ENCODE data around the gene SDCCAG8. TPM values are rescaled to one million over a fixed set of nuclear protein-coding genes. Genes with fewer than 3 reads are reported as not detected.

Gene SDCCAG8
- polyA plus RNA-seq, 3 donors from 2014 or later = 11.9 to 20.3 (median 14.0) TPM

DNA sequence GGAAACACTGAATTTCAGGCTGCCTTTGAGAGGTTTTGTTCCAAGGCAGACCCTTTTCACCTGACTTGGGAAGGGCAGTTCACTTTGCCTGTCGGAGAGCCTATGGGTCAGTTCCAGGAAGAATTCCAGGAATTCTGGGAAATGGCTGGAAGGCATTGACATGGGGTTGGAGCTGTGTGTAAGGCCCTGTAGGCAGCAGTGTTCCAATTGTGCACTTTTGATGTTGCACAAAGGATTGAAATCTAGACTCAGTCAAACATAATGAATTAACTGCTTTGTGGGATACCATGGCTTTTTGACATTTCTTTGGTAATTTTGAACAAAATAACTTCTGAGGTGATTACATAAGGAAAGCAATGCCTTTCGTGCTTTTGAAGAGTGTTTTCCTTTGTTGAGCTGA lies 184.6 kb downstream of the SDCCAG8 start:
- DNase-seq = no peak
- H3K9me3 Mint-ChIP-seq = no peaks in the 10 kb centered on the region
- H3K4me3 Mint-ChIP-seq = no peak overlapping the region
- peaks cover 0 to 3% of the 10 kb centered on the region in 2 donors for H3K4me1 Mint-ChIP-seq
- H3K36me3 Mint-ChIP-seq = peaks cover 0 to 9% (median 0%) of the 10 kb centered on the region in 3 donors
- H3K27ac Mint-ChIP-seq = no peak overlapping the region
- no peaks in the 10 kb centered on the region for H3K27me3 Mint-ChIP-seq (ENCODE audit: low read depth in 3 of 3)

- H3K4me3 Mint-ChIP-seq = no peak overlapping the region
- H3K9me3 Mint-ChIP-seq = no peaks in the 10 kb centered on the region
- no peak overlapping the region for H3K27ac Mint-ChIP-seq
- peaks cover 0 to 9% (median 0%) of the 10 kb centered on the region in 3 donors for H3K36me3 Mint-ChIP-seq
- no peak for DNase-seq
- peaks cover 0 to 4% of the 10 kb centered on the region in 2 donors for H3K4me1 Mint-ChIP-seq
- no peaks in the 10 kb centered on the region for H3K27me3 Mint-ChIP-seq (ENCODE audit: low read depth in 3 of 3)
Observed at GRCh38 chr1:243441601-243442000, 185.8 kb downstream of the SDCCAG8 start.

GRCh38 chr1:243443557-243443956 lies 187.7 kb downstream of the SDCCAG8 start:
- DNase-seq = no peak
- Mint-ChIP-seq H3K36me3 (peaks cover 0 to 3% (median 0%) of the 10 kb centered on the region in 3 donors), H3K27me3 (ENCODE audit: low read depth in 3 of 3) (no peaks in the 10 kb centered on the region), H3K27ac (no peak overlapping the region), H3K4me1 (peaks cover 14% of the 10 kb centered on the region in 2 donors), H3K4me3 (no peak overlapping the region), H3K9me3 (no peaks in the 10 kb centered on the region)

DNA sequence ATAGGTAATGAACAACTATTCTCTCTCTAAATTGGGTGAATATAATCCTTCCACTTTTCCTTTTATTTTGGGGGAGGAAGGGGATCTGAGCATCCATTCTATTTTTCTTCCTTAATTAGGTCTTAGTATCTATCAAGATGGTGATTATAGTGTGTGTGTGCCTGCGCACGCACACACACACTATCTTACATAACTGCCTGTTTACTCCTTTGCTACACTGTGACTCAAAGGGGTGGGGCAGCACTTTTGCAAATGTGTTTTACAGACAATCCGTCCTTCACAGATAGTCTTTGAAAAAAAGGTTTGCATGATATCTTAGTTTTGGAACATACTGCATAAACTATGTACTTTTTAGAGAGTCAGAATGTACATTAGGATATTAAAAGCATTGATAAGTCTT lies 191.5 kb downstream of the SDCCAG8 start:
- Mint-ChIP-seq H3K4me3 (no peak overlapping the region), H3K9me3 (no peaks in the 10 kb centered on the region), H3K4me1 (peaks cover 16 to 17% of the 10 kb centered on the region in 2 donors), H3K27me3 (ENCODE audit: low read depth in 3 of 3) (peaks cover 0 to 1% (median 0%) of the 10 kb centered on the region in 3 donors), H3K27ac (no peak overlapping the region), H3K36me3 (no peaks in the 10 kb centered on the region)
- peak in 1 of 3 donors; percentile 10 for DNase-seq

- Mint-ChIP-seq H3K27me3 (ENCODE audit: low read depth in 3 of 3) (peaks cover 0 to 1% (median 0%) of the 10 kb centered on the region in 3 donors), H3K9me3 (no peaks in the 10 kb centered on the region), H3K4me1 (peaks cover 16 to 17% of the 10 kb centered on the region in 2 donors), H3K27ac (peak overlapping the region in 1 of 6 donors; percentile 4), H3K36me3 (no peaks in the 10 kb centered on the region), H3K4me3 (no peak overlapping the region)
- no peak for DNase-seq
Observed at GRCh38 chr1:243447844-243448243, 192.0 kb downstream of the SDCCAG8 start.

DNA sequence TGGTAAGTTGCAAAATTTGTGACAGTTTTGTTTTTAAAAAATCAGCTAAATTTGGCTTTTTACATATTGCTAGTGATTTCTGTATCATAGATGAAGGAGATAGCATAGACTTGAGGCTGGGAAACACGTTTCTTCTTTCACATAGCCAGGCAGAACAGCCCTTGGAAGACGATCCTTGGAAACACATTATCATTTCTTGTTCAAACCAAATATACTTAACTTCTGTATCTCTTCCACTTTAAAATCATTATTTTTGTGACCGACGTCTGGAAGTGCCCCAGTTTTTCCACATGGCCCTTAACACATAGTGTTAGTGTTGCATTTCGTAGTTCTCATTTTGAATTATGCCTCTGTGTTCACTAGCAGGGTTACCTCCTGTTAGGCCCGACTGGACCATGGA lies 193.5 kb downstream of the SDCCAG8 start:
- H3K27ac Mint-ChIP-seq = no peak overlapping the region
- peaks cover 3 to 5% (median 4%) of the 10 kb centered on the region in 3 donors for H3K36me3 Mint-ChIP-seq
- H3K4me1 Mint-ChIP-seq = peaks cover 13 to 17% of the 10 kb centered on the region in 2 donors
- no peak overlapping the region for H3K4me3 Mint-ChIP-seq
- no peaks in the 10 kb centered on the region for H3K9me3 Mint-ChIP-seq
- peaks cover 0 to 1% (median 0%) of the 10 kb centered on the region in 3 donors for H3K27me3 Mint-ChIP-seq (ENCODE audit: low read depth in 3 of 3)
- no peak for DNase-seq

GRCh38 chr1:243452092-243452491 lies 196.3 kb downstream of the SDCCAG8 start:
- Mint-ChIP-seq H3K9me3 (no peaks in the 10 kb centered on the region), H3K4me3 (no peak overlapping the region), H3K4me1 (peaks cover 12 to 17% of the 10 kb centered on the region in 2 donors), H3K27ac (no peak overlapping the region), H3K36me3 (peaks cover 3 to 10% (median 4%) of the 10 kb centered on the region in 3 donors), H3K27me3 (ENCODE audit: low read depth in 3 of 3) (peaks cover 0 to 1% (median 0%) of the 10 kb centered on the region in 3 donors)
- DNase-seq = no peak

GRCh38 chr1:243454328-243454997 lies 198.6 kb downstream of the SDCCAG8 start:
- no peak overlapping the region for H3K4me3 Mint-ChIP-seq
- peaks cover 0 to 2% of the 10 kb centered on the region in 2 donors for H3K4me1 Mint-ChIP-seq
- H3K9me3 Mint-ChIP-seq = no peaks in the 10 kb centered on the region
- H3K36me3 Mint-ChIP-seq = peaks cover 4 to 13% (median 5%) of the 10 kb centered on the region in 3 donors
- H3K27me3 Mint-ChIP-seq (ENCODE audit: low read depth in 3 of 3) = peaks cover 0 to 1% (median 0%) of the 10 kb centered on the region in 3 donors
- no peak for DNase-seq
- no peak overlapping the region for H3K27ac Mint-ChIP-seq

DNA sequence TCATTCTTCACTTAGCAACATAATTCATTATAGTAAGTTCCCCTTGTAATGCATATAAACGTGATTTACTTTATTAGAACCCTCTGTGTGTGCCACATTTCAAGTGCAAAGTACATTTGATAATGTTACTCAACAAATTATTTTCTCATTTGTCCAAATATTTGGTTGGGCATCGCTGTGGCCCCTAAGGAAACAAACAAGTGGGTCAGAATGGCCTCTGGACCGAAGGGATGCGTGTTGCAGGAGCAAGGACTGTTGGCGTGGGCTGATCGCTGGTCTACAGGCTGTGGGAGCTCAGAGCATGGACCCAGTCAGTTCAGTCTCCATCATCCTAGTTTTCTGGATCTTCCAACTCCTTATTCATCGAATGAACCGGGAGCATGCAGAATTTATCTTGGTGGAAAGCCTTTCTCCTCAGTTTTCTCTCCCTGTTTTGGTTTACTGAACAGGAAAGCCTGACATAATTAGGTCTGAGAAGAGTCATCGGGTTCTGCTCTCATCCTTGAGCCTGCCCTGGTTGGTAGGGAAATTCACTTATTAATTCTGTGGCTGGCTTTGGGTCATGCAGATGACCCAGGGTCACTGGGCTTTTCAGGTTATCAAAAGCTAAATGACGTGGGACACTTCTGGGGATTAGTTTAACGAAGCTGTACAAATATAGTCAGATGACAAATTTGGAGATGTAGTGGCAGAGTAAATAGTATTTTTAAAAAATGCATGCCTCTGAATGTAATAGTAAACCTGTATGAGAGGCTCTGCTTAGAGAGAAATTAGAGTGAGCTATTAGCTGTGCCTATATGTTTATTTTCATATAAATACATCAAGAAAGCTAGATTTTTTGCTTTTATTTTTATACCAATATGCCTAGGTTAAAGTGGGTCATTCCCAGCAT lies 200.2 kb downstream of the SDCCAG8 start:
- Mint-ChIP-seq H3K27ac (no peak overlapping the region), H3K36me3 (peaks cover 4 to 13% (median 5%) of the 10 kb centered on the region in 3 donors), H3K4me1 (peaks cover 0 to 2% of the 10 kb centered on the region in 2 donors), H3K27me3 (ENCODE audit: low read depth in 3 of 3) (peaks cover 0 to 1% (median 0%) of the 10 kb centered on the region in 3 donors), H3K9me3 (no peaks in the 10 kb centered on the region), H3K4me3 (no peak overlapping the region)
- DNase-seq = no peak

DNA sequence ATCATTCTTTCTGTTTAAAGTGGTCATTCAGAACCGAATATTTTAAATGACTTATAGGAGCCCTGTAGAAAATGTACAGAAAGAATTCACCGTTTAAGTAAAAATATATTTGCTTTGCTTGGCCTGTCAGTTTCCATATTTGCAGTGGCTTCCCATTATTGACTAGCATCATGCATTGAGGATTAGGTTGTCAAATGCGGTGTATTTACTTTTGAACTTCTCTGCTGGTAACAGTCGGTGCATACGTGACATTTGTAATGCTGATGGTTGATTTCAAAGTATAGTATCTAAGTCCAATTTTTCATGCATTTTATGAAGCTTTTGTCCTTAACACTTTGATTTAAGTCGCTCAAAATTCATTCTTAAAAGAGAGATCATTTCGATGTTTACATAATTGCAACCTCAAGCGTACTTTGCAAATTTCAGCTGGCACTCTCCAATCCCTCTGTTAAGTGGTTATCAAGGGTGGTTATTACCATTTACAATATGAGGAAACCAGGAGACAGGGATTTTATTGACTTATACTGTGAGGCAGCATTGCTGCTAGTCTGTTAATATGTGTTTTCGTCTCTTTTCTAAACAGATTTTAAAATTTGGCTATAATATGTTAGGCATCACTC lies 201.6 kb downstream of the SDCCAG8 start:
- H3K27ac Mint-ChIP-seq = no peak overlapping the region
- no peaks in the 10 kb centered on the region for H3K9me3 Mint-ChIP-seq

GRCh38 chr1:243459059-243459458 lies 203.2 kb downstream of the SDCCAG8 start:
- Mint-ChIP-seq H3K27ac (no peak overlapping the region), H3K4me3 (no peak overlapping the region), H3K36me3 (peaks cover 3 to 13% (median 8%) of the 10 kb centered on the region in 3 donors), H3K9me3 (no peaks in the 10 kb centered on the region), H3K4me1 (no peaks in the 10 kb centered on the region), H3K27me3 (ENCODE audit: low read depth in 3 of 3) (no peaks in the 10 kb centered on the region)
- DNase-seq = no peak

More for the DNA sequence above, 201.6 kb downstream of the SDCCAG8 start:
- H3K36me3 Mint-ChIP-seq = peaks cover 4 to 16% (median 10%) of the 10 kb centered on the region in 3 donors
- H3K4me3 Mint-ChIP-seq = no peak overlapping the region
- DNase-seq = no peak
- no peaks in the 10 kb centered on the region for H3K27me3 Mint-ChIP-seq (ENCODE audit: low read depth in 3 of 3)
- no peaks in the 10 kb centered on the region for H3K4me1 Mint-ChIP-seq

GRCh38 chr1:243461700-243462099 lies 205.9 kb downstream of the SDCCAG8 start:
- peaks cover 0 to 7% (median 7%) of the 10 kb centered on the region in 3 donors for H3K36me3 Mint-ChIP-seq
- DNase-seq = no peak
- no peaks in the 10 kb centered on the region for H3K27me3 Mint-ChIP-seq (ENCODE audit: low read depth in 3 of 3)
- H3K9me3 Mint-ChIP-seq = no peaks in the 10 kb centered on the region
- no peak overlapping the region for H3K27ac Mint-ChIP-seq
- H3K4me1 Mint-ChIP-seq = no peaks in the 10 kb centered on the region
- H3K4me3 Mint-ChIP-seq = no peak overlapping the region

DNA sequence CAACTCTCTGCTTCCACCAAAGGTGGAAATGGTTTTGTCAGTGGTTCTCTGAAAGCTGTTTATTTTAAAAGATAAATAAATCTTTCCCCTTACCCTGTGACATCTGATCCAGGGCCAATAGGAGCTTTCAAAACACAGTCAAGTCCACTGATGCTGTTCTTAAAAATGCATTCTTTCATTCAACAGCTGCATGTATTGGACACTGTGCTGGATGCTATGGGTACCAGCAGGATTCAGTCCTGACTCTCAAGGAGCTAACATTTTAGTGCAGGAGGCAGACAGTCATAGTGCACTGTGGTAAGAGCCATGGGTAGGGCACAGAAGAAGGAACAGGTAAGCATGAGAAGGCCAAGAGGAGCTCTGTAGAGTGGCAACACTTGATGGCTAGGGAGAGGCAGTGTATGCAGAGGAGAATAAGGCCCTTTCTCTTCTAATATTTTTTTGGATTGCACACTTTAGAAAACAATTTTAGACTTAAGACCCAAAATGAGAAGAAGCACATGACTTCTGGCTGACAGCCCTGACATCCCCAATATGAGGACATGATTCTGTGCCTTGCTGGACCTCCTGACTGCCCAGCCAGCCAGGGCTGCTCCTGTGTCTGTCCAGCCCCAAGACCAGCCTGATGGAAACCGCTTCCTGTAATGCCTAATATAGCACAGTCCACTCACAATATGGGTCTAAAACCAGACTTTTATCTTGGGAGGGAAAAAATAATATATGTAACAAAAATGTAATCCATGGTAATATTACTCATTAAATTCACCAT lies 207.3 kb downstream of the SDCCAG8 start:
- DNase-seq = no peak
- Mint-ChIP-seq H3K4me3 (no peak overlapping the region), H3K27ac (no peak overlapping the region), H3K9me3 (no peaks in the 10 kb centered on the region), H3K27me3 (ENCODE audit: low read depth in 3 of 3) (no peaks in the 10 kb centered on the region), H3K36me3 (peaks cover 0 to 7% (median 6%) of the 10 kb centered on the region in 3 donors), H3K4me1 (no peaks in the 10 kb centered on the region)
